GM12872 (cell line): ENCODE data around the gene CLBA1.

Experiments used
- TF ChIP-seq, protein P1 (sequence below): IDR thresholded peaks from 3 replicates; pipeline ENCODE4 v1.5.1; 2011; ENCODE audit warnings: low read depth, mild to moderate bottlenecking, low read length, moderate library complexity; ENCODE audit not compliant: insufficient read depth

Gene CLBA1

DNA sequence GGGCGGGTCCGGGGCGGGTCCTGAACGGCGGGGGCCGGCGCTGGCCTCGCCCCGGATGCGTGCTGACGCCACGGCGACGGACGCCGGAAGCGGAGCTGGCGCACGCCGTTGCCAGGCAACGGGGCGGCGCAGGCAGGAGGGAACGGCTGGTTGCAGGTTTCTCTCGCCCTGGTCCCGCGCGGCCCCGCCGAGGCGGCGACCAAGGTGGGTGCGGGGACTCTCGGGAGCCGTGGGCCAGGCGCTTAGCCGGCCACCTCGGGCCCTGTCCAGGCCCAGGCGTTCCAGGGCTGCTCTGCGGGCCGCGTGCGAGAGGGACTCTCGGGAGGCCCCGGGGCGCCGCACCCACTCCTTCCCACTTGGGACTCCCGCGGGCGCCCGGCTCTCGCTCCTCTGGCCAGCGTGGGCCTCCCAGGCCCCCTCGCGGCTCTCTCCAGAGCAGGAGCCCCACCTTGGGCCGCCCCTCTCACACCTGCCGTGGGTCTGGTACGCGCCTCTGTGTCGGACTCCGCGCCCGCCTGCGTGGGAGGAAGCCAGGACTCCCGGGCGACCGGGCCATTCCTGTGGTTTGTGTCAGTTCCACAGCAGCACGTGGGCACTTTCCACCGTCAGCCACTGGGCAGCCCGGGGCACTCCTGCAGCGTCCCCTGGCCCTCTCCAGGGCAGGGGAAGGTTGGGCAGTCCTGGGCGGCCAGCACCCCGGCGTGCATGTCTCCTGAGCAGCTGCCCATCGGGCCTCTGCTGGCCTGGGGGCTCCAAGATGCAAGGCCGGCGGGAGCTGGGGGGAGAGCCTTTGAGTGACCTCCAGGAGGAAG is at the start of gene CLBA1:
Gene CLBA1, plus strand, starts transcription at position 114 of the 812 bp plus-strand sequence. Its CDS starts 644 bp downstream, at position 758.
- TF ChIP-seq, protein P1, sequence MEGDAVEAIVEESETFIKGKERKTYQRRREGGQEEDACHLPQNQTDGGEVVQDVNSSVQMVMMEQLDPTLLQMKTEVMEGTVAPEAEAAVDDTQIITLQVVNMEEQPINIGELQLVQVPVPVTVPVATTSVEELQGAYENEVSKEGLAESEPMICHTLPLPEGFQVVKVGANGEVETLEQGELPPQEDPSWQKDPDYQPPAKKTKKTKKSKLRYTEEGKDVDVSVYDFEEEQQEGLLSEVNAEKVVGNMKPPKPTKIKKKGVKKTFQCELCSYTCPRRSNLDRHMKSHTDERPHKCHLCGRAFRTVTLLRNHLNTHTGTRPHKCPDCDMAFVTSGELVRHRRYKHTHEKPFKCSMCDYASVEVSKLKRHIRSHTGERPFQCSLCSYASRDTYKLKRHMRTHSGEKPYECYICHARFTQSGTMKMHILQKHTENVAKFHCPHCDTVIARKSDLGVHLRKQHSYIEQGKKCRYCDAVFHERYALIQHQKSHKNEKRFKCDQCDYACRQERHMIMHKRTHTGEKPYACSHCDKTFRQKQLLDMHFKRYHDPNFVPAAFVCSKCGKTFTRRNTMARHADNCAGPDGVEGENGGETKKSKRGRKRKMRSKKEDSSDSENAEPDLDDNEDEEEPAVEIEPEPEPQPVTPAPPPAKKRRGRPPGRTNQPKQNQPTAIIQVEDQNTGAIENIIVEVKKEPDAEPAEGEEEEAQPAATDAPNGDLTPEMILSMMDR: no peak

DNA sequence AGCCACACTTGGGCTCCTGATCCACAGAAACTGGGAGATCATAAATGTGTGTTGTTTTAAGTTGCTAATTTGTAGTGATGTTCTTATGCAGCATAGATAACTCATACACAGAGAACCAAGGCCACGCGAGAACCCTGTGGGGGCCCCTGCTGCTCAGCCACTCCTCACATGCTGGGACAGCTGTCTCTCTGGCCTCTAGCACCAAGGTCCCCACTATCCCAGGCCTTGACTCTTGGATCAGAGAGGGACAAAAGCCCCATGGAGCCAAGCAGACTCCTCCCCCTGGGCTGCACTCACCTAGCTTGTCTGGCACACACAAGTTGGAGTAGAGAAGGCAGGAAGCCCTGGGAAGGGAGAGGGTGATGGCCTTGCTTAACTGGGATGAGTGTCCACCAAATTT is 49.6 kb upstream of the CLBA1 start:
- TF ChIP-seq, protein P1: no peak

DNA sequence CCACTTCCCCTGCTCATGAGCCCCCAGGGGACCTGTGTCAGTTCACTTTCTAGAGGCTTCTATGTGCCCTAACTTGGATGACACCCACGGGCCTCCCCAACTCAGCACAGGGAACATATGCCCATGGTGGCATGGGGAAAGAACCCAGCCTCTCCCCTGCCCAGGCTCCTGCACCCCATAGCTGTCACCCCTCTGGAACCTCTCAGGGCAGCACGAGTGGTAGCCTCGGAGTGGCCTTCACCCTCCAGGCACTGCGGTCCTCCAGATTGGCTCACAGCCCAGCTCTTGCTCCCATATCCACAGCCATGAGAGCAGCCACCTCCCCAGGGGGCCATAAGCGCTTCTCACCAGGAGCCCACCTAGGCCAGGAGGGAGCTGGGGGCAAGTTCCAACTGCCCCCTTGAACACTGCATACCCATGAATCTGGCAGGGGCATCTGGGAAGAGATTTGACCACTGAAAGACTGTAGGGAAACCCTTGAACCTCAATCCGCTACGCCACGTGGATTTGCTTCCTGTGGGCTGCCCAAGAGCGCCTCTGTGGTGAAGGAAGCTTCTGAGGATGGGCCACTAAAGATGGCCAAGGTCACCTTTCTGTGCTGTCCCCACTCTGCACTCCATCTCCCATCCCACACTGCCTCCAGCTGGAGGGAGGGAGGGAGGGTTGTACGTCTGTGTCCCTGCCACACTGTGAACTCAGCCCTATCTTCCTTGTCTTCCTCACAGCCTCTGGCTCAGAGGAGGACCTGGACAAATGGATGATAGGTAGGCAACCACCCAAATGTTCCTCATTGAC is 49.0 kb upstream of the CLBA1 start:
- TF ChIP-seq, protein P1: no peak

DNA sequence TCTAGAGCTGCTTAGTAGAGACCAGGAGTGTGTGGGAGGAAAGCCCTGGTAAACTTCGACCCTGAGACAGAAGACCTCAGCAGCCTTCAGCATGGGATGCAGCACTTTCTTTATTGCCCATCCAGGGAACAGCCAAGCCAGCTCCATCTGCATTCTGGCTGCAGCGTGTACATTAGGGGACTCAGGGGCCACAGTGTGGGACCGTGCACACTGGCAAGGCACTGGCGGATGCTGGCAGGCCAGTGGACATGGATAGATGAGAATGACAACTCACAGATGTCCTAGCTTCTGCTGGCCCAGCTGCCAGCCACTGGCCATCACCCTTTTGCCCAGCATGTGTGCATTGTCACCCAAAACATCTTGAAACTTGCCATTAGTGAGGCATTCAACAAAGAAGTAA is 48.4 kb upstream of the CLBA1 start:
- TF ChIP-seq, protein P1: no peak

DNA sequence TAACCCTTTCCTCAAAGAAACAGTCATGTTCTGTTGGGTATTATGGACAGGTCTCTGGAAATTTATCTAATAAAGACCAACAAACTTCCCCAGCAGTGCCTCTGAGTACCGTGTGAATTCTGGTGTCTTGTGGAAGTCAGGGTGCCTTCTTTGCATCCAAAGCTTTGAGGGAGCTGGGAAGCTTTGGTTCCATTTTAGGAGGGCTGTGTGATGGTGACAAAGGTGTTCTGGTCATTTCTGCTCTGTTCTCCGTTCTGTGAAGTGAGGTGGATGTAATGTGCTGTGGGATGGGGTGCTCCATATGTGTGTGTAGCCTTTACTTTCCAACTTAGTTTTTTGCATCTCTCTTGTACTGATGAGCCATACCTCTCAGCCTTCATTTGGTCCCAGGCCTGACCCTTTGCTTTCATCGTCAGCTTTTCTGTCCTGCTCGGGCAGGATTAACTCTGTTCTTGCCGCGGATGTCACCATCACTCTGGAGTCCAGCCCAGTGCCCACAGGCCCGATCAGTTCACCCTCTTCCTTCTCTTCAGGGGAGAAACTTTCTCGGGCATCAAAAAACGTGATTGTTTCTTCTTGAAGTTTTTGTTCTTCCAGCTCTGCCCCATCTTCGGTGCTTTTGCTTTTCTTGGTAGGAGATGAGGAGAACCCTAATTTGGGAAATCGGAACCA is 47.8 kb upstream of the CLBA1 start:
- TF ChIP-seq, protein P1: no peak

DNA sequence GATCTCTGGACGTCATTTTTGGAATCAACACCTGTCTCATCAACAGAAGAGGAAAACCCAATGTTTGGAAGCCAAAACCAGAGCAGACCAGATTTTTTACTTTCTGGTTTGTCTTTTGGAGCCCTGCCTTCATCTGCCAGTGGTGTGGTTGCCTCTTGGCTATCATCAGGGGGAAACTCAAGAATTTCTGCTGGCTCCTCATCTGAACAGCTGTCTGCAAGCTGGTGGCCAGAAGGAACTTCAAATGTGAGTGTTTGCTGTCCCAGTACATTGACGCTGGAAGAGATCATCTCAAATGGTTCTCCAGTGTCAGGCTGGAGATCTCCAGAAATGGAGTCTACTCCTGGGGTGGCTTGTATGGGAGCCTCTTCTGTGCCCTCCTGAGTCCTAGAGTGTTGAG is 47.2 kb upstream of the CLBA1 start:
- TF ChIP-seq, protein P1: no peak

DNA sequence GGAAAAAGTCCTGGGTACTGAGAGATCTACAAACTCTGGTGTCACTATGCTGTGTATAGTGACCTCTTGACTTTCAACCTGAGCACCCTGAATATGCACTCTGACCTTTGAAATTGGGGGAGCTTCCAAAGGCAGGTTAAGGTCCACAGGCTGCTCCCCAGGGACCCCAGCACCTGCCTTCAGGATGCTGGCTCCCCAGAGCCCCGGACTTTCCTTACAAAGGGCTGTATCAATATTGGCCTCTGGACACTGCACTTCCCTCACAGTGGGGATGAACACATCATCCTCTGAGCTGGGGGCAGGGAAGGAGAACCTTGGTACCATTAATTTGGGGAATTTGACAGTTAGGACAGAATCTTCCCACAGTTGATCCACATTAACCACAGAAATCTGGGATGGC is 46.6 kb upstream of the CLBA1 start:
- TF ChIP-seq, protein P1: no peak
